Endothelial cell (in vitro differentiated cells): ENCODE data around the gene FBXL13. TPM values are rescaled to one million over a fixed set of nuclear protein-coding genes. Genes with fewer than 3 reads are reported as not detected.
"Not testable (repeated sequence)": the region's sequence is repeated elsewhere in the genome, so short reads cannot be mapped to it uniquely, and the experiment has no call there.

Experiments used
- DNase-seq: peaks from one replicate; pipeline ENCODE4 v3.0.0; 2021; ENCODE audit warnings: low spot score
- H3K27ac Mint-ChIP-seq: one replicate; pipeline ENCODE4 v1.8.0; 2021; ENCODE audit warnings: mixed read lengths, inconsistent platforms; ENCODE audit not compliant: unreplicated experiment
- H3K27me3 Mint-ChIP-seq: one replicate; pipeline ENCODE4 v1.8.0; 2021; ENCODE audit warnings: mild to moderate bottlenecking, moderate library complexity, mixed read lengths, inconsistent platforms; ENCODE audit not compliant: unreplicated experiment
- H3K36me3 Mint-ChIP-seq: one replicate; pipeline ENCODE4 v1.8.0; 2021; ENCODE audit warnings: mild to moderate bottlenecking, low read depth, mixed read lengths, inconsistent platforms; ENCODE audit not compliant: unreplicated experiment
- H3K4me1 Mint-ChIP-seq: one replicate; pipeline ENCODE4 v1.8.0; 2021; ENCODE audit warnings: mild to moderate bottlenecking, mixed read lengths, inconsistent platforms; ENCODE audit not compliant: unreplicated experiment
- H3K4me3 Mint-ChIP-seq: one replicate; pipeline ENCODE4 v1.8.0; 2021; ENCODE audit warnings: mild to moderate bottlenecking, mixed read lengths, inconsistent platforms; ENCODE audit not compliant: unreplicated experiment
- H3K9me3 Mint-ChIP-seq: one replicate; pipeline ENCODE4 v1.8.0; 2021; ENCODE audit warnings: mixed read lengths, inconsistent platforms; ENCODE audit not compliant: unreplicated experiment
- CTCF ChIP-seq: fragments of 200-600 bp; sonication (generic); IDR thresholded peaks from one replicate; pipeline ENCODE4 v1.5.0; 2021; ENCODE audit warnings: antibody characterized with exemption; ENCODE audit not compliant: unreplicated experiment
- total RNA-seq: library from RNA; stranded (reverse); fragmentation: NEBNext Ultra II Directional; extraction: Animal tissue kit (Norgen Biotek cat#: 25700); gene quantifications from one replicate; pipeline ENCODE4 v1.2.1, GENCODE V29; 2021; ENCODE audit not compliant: unreplicated experiment

FBXL13 gene
- total RNA-seq, 1 donor from 2014 or later: 3.4 TPM

- DNase-seq: no peak
- H3K27ac Mint-ChIP-seq: no peak overlapping the region
- no peak for TF ChIP-seq CTCF
- no peaks in the 10 kb centered on the region for H3K9me3 Mint-ChIP-seq
- no peak overlapping the region for H3K4me3 Mint-ChIP-seq
- no peaks in the 10 kb centered on the region for H3K36me3 Mint-ChIP-seq
- H3K27me3 Mint-ChIP-seq: no peaks in the 10 kb centered on the region
- peaks cover 3% of the 10 kb centered on the region for H3K4me1 Mint-ChIP-seq
Measured at GRCh38 chr7:102843850-102844249, 230.7 kb downstream of the FBXL13 start.

GRCh38 chr7:102842284-102842683 is 232.3 kb downstream of the FBXL13 start:
- DNase-seq: no peak
- no peak overlapping the region for H3K27ac Mint-ChIP-seq
- H3K4me1 Mint-ChIP-seq: peaks cover 3% of the 10 kb centered on the region
- no peak overlapping the region for H3K4me3 Mint-ChIP-seq
- no peaks in the 10 kb centered on the region for H3K9me3 Mint-ChIP-seq
- no peaks in the 10 kb centered on the region for H3K36me3 Mint-ChIP-seq
- no peaks in the 10 kb centered on the region for H3K27me3 Mint-ChIP-seq
- TF ChIP-seq CTCF: no peak

GRCh38 chr7:102841290-102841689 is 233.3 kb downstream of the FBXL13 start:
- no peaks in the 10 kb centered on the region for H3K36me3 Mint-ChIP-seq
- no peak overlapping the region for H3K27ac Mint-ChIP-seq
- no peak for TF ChIP-seq CTCF
- no peaks in the 10 kb centered on the region for H3K27me3 Mint-ChIP-seq
- H3K4me3 Mint-ChIP-seq: no peak overlapping the region
- no peaks in the 10 kb centered on the region for H3K9me3 Mint-ChIP-seq
- peaks cover 3% of the 10 kb centered on the region for H3K4me1 Mint-ChIP-seq
- DNase-seq: no peak

GRCh38 chr7:102840404-102840803 is 234.2 kb downstream of the FBXL13 start:
- no peak for TF ChIP-seq CTCF
- no peaks in the 10 kb centered on the region for H3K36me3 Mint-ChIP-seq
- no peak overlapping the region for H3K4me3 Mint-ChIP-seq
- no peak overlapping the region for H3K27ac Mint-ChIP-seq
- H3K4me1 Mint-ChIP-seq: peaks cover 3% of the 10 kb centered on the region
- DNase-seq: no peak
- no peaks in the 10 kb centered on the region for H3K9me3 Mint-ChIP-seq
- no peaks in the 10 kb centered on the region for H3K27me3 Mint-ChIP-seq

- H3K27me3 Mint-ChIP-seq, H3K4me1 Mint-ChIP-seq, DNase-seq, H3K27ac Mint-ChIP-seq, H3K4me3 Mint-ChIP-seq, H3K9me3 Mint-ChIP-seq, H3K36me3 Mint-ChIP-seq: not testable (repeated sequence)
Measured at GRCh38 chr7:102838572-102839101, 236.0 kb downstream of the FBXL13 start.
